GM12878 (cell line): ENCODE results near the gene NKAIN4. TPM values are rescaled to one million over a fixed set of nuclear protein-coding genes. Genes with fewer than 3 reads are reported as not detected.

Experiments used
- ATAC-seq: fragments of 200-7000 bp; cut with Tn5 transposase; 3 replicates; pipeline ENCODE4 v1.9.1; 2020; ENCODE audit warnings: mild to moderate bottlenecking, moderate library complexity
- BruUV-seq: library from RNA; stranded (reverse); fragments of 400-500 nt; replicated peaks from 2 replicates; lab custom pipeline; 2021; lab: Mats Ljungman, UMichigan
- CTCF ChIA-PET: fragments of 300-600 bp; sonication (Branson Sonifier 250); formaldehyde crosslinking; extraction: SDS; loops from one replicate; lab custom pipeline; 2021; ENCODE audit warnings: inconsistent platforms; lab: Yijun Ruan, JAX
- POLR2A ChIA-PET: fragments of 350-600 bp; formaldehyde crosslinking; extraction: SDS; loops from one replicate; lab custom pipeline; 2021; ENCODE audit warnings: inconsistent platforms; lab: Charles Lee
- RAD21 ChIA-PET: fragments of 300-600 bp; sonication (Branson Sonifier 250); formaldehyde crosslinking; loops from one replicate; lab custom pipeline; 2023; ENCODE audit warnings: antibody characterized with exemption; ENCODE audit not compliant: unreplicated experiment; lab: Charles Lee
- SMC1A ChIA-PET: fragments of 300-600 bp; sonication (Branson Sonifier 250); formaldehyde crosslinking; loops from one replicate; lab custom pipeline; 2023; ENCODE audit not compliant: unreplicated experiment, uncharacterized antibody; lab: Charles Lee
- DNase-seq: peaks from one replicate; pipeline ENCODE4 v3.0.0-alpha.2; 2011; ENCODE audit warnings: low read depth, low spot score
- FAIRE-seq: peaks from 3 replicates; lab custom pipeline; 2011; peaks lifted over from hg19 to GRCh38; lab: Jason Lieb, UNC
- H2AFZ ChIP-seq: 2 replicates; pipeline ENCODE4 v1.6.0; 2011; ENCODE audit warnings: low read depth, low read length, control low read depth; ENCODE audit not compliant: control insufficient read depth
- H3K27ac ChIP-seq: 2 replicates; pipeline ENCODE4 v1.5.1; 2011; ENCODE audit warnings: control low read depth; ENCODE audit not compliant: control insufficient read depth, insufficient read depth
- H3K27me3 ChIP-seq, 2 experiments: replicated peaks in 1 of 2; 2 replicates each; pipeline versions ENCODE4 v1.6.0 to v1.6.1; 2011; ENCODE audit warnings: low read length in 1 of 2; ENCODE audit not compliant: control insufficient read depth in 2 of 2, insufficient read depth in 2 of 2
- H3K36me3 ChIP-seq, 2 experiments: 2 replicates each; pipeline ENCODE4 v1.5.1; 2011; ENCODE audit warnings: low read length in 1 of 2; ENCODE audit not compliant: control insufficient read depth in 2 of 2, insufficient read depth in 2 of 2
- H3K4me1 ChIP-seq: 2 replicates; pipeline ENCODE4 v1.6.1; 2011; ENCODE audit warnings: mild to moderate bottlenecking, low read length, moderate library complexity, mixed read lengths; ENCODE audit not compliant: control insufficient read depth, insufficient read depth
- H3K4me2 ChIP-seq: 2 replicates; pipeline ENCODE4 v1.6.0; 2011; ENCODE audit warnings: control low read depth; ENCODE audit not compliant: control insufficient read depth, insufficient read depth
- H3K4me3 ChIP-seq: fragments of 200-600 bp; sonication (generic); 2 replicates; pipeline ENCODE4 v1.5.1; 2016
- H3K79me2 ChIP-seq: 2 replicates; pipeline ENCODE4 v1.6.0; 2011; ENCODE audit warnings: low read length; ENCODE audit not compliant: control insufficient read depth, insufficient read depth
- H3K9ac ChIP-seq: 2 replicates; pipeline ENCODE4 v1.8.0; 2011; ENCODE audit warnings: low read length, control low read depth, mixed read lengths; ENCODE audit not compliant: control insufficient read depth, insufficient read depth
- H3K9me3 ChIP-seq: replicated peaks from 3 replicates; pipeline ENCODE4 v1.5.1; 2011; ENCODE audit warnings: mild to moderate bottlenecking, low read length; ENCODE audit not compliant: control insufficient read depth, insufficient read depth
- H4K20me1 ChIP-seq: 2 replicates; pipeline ENCODE4 v1.6.0; 2011; ENCODE audit not compliant: control insufficient read depth, insufficient read depth
- CEBPB ChIP-seq, 2 experiments: fragments of 150-350 bp in 1 of 2; IDR thresholded peaks; 2 replicates each; pipeline ENCODE4 v1.6.1; 2012 to 2014; ENCODE audit warnings: low read depth in 2 of 2, low read length in 2 of 2, borderline replicate concordance in 1 of 2, inconsistent platforms in 1 of 2
- E2F8 ChIP-seq: fragments of 450-650 bp; IDR thresholded peaks from 2 replicates; pipeline ENCODE4 v1.6.1; 2018; ENCODE audit warnings: mild to moderate bottlenecking, low read depth, moderate library complexity; ENCODE audit not compliant: partially characterized antibody
- EP300 ChIP-seq, 2 experiments: fragments of 150-350 bp in 1 of 2; IDR thresholded peaks; 2 replicates each; pipeline ENCODE4 v1.6.1; 2011 to 2012; ENCODE audit warnings: low read depth in 2 of 2, low read length in 2 of 2, borderline replicate concordance in 1 of 2, improper control_type of control experiment in 1 of 2, inconsistent platforms in 1 of 2; ENCODE audit not compliant: control insufficient read depth in 1 of 2
- MAX ChIP-seq: IDR thresholded peaks from 2 replicates; pipeline ENCODE4 v1.6.1; 2012; ENCODE audit warnings: low read depth, low read length, improper control_type of control experiment
- MYB ChIP-seq: fragments of 150-350 bp; IDR thresholded peaks from 2 replicates; pipeline ENCODE4 v1.6.1; 2014; ENCODE audit warnings: mild to moderate bottlenecking, low read depth, low read length, borderline replicate concordance
- PAX8 ChIP-seq: fragments of 450-650 bp; IDR thresholded peaks from 2 replicates; pipeline ENCODE4 v1.6.1; 2017; ENCODE audit warnings: mild to moderate bottlenecking, moderate library complexity
- POLR2AphosphoS2 ChIP-seq: IDR thresholded peaks from 2 replicates; pipeline ENCODE4 v1.6.1; 2011; ENCODE audit warnings: low read depth, mild to moderate bottlenecking, low read length, improper control_type of control experiment, moderate library complexity
- RAD51 ChIP-seq: fragments of 450-650 bp; IDR thresholded peaks from 2 replicates; pipeline ENCODE4 v1.6.1; 2016; ENCODE audit warnings: moderate library complexity, mild to moderate bottlenecking, inconsistent platforms
- RB1 ChIP-seq: fragments of 450-650 bp; formaldehyde crosslinking; IDR thresholded peaks from 2 replicates; pipeline ENCODE4 v1.6.1; 2017; ENCODE audit warnings: mild to moderate bottlenecking, borderline replicate concordance
- TARDBP ChIP-seq: IDR thresholded peaks from 2 replicates; pipeline ENCODE4 v1.6.1; 2016; ENCODE audit warnings: borderline replicate concordance
- TCF12 ChIP-seq: IDR thresholded peaks from 2 replicates; pipeline ENCODE4 v1.6.1; 2011; ENCODE audit warnings: low read depth, mild to moderate bottlenecking, low read length
- ZBTB4 ChIP-seq: fragments of 450-650 bp; formaldehyde crosslinking; IDR thresholded peaks from 2 replicates; pipeline ENCODE4 v1.4.0; 2022; ENCODE audit warnings: mild to moderate bottlenecking, moderate library complexity
- ZZZ3 ChIP-seq: IDR thresholded peaks from 2 replicates; pipeline ENCODE4 v1.6.1; 2011; ENCODE audit warnings: low read depth; ENCODE audit not compliant: control insufficient read depth, insufficient read length
- WGBS: methylation state at CpG from one replicate; pipeline ENCODE4 v1.1.6; 2016; ENCODE audit warnings: low lambda C conversion rate; ENCODE audit not compliant: insufficient replicate concordance, insufficient coverage; ENCODE audit errors: missing lambda C conversion rate; 5-methylcytosine and 5-hydroxymethylcytosine counted together
- in situ Hi-C: fragments of 300-500 bp; cut with MboI; formaldehyde crosslinking; loops from 9 replicates; pipeline ENCODE4 v1.14.3; 2018; ENCODE audit warnings: mixed read lengths
- intact Hi-C: fragments of 100-400 bp; cut with micrococcal nuclease; formaldehyde crosslinking; loops from one replicate; pipeline ENCODE4 v1.14.2; 2022; ENCODE audit not compliant: unreplicated experiment
- polyA plus RNA-seq, 11 experiments: library from polyadenylated mRNA; depleted of rRNA in 4 of 11; unstranded in 6 of 11; stranded (reverse) in 5 of 11; fragments of >200 nt; fragmentation: Nextera tagmentation in 4 of 11; fragmentation: Illumina TruSeq in 1 of 11; extraction: Ambion mirVana in 4 of 11; extraction: Trizol in 1 of 11; gene quantifications; 1 replicate in 1 of 11; 2 replicates in 10 of 11; pipeline versions ENCODE4 v1.2.1 to v1.2.3, GENCODE V29; 2011 to 2016; ENCODE audit warnings: inconsistent platforms in 2 of 11, missing spikeins in 2 of 11, low read depth in 1 of 11
- total RNA-seq, 4 experiments: library from RNA; depleted of rRNA in 3 of 4; stranded (reverse); fragments of >200 nt in 3 of 4; fragmentation: Illumina TruSeq in 1 of 4; extraction: Trizol in 1 of 4; gene quantifications; 2 replicates each; pipeline versions ENCODE4 v1.2.1 to v1.2.3, GENCODE V29; 2013 to 2021
- TF ChIP-seq, protein P1 (sequence below): fragments of 450-650 bp; IDR thresholded peaks from 2 replicates; pipeline ENCODE4 v1.6.1; 2017; ENCODE audit warnings: mild to moderate bottlenecking, low read depth, inconsistent platforms; ENCODE audit not compliant: poor library complexity, severe bottlenecking
- TF ChIP-seq, protein P2 (sequence below): IDR thresholded peaks from 2 replicates; pipeline ENCODE4 v1.6.1; 2011; ENCODE audit warnings: borderline replicate concordance, low read depth, mild to moderate bottlenecking, moderate library complexity, mixed read lengths, low read length; ENCODE audit not compliant: insufficient read depth; ENCODE audit errors: extremely low read length

NKAIN4 gene
- total and polyA plus RNA-seq, 10 of the 15 experiments (the other 5 are each of a cell fraction or from before 2014, with no cell fraction given): 0.11 TPM; not detected in 9

GRCh38 chr20:63264519-63264918, 10.3 kb upstream of the NKAIN4 start:
- Histone ChIP-seq H2AFZ (no peak overlapping the region), H3K27ac (no peak overlapping the region), H3K4me1 (no peaks in the 10 kb centered on the region), H3K9me3 (no peaks in the 10 kb centered on the region), H3K4me2 (no peak overlapping the region), H3K4me3 (no peak overlapping the region), H3K36me3 (no peaks in the 10 kb centered on the region), H4K20me1 (no peaks in the 10 kb centered on the region), H3K9ac (no peak overlapping the region), H3K27me3 (peaks cover 0 to 5% of the 10 kb centered on the region in 2 experiments; a peak in 2 of 4 replicates), H3K79me2 (no peaks in the 10 kb centered on the region)
- DNase-seq: no peak
- in situ Hi-C loops: no loop called here
- FAIRE-seq: no peak
- no TSS peak for BruUV-seq
- ChIA-PET CTCF (no interaction called here), POLR2A (no interaction called here), RAD21 (no interaction called here), SMC1A (no interaction called here)
- no peak for ATAC-seq
- intact Hi-C loops: no loop called here
- 11% methylated on average over 14 of the region's 14 CpGs for WGBS
- TF ChIP-seq TARDBP: no peak
- TF ChIP-seq, protein P1, sequence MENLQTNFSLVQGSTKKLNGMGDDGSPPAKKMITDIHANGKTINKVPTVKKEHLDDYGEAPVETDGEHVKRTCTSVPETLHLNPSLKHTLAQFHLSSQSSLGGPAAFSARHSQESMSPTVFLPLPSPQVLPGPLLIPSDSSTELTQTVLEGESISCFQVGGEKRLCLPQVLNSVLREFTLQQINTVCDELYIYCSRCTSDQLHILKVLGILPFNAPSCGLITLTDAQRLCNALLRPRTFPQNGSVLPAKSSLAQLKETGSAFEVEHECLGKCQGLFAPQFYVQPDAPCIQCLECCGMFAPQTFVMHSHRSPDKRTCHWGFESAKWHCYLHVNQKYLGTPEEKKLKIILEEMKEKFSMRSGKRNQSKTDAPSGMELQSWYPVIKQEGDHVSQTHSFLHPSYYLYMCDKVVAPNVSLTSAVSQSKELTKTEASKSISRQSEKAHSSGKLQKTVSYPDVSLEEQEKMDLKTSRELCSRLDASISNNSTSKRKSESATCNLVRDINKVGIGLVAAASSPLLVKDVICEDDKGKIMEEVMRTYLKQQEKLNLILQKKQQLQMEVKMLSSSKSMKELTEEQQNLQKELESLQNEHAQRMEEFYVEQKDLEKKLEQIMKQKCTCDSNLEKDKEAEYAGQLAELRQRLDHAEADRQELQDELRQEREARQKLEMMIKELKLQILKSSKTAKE: no peak
- TF ChIP-seq, protein P2, sequence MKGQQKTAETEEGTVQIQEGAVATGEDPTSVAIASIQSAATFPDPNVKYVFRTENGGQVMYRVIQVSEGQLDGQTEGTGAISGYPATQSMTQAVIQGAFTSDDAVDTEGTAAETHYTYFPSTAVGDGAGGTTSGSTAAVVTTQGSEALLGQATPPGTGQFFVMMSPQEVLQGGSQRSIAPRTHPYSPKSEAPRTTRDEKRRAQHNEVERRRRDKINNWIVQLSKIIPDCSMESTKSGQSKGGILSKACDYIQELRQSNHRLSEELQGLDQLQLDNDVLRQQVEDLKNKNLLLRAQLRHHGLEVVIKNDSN: no peak
- no peak for TF ChIP-seq MYB
- TF ChIP-seq CEBPB (IDR thresholded peaks at IDR 0.05; ENCODE audit: borderline replicate concordance in 1 of 2, low read depth in 2 of 2, low read length in 2 of 2): no peak
- no peak for TF ChIP-seq MAX
- no peak for TF ChIP-seq ZZZ3
- no peak for TF ChIP-seq RAD51
- no peak for TF ChIP-seq E2F8
- no peak for TF ChIP-seq RB1
- TF ChIP-seq EP300 (IDR thresholded peaks at IDR 0.05; ENCODE audit: borderline replicate concordance in 1 of 2, control insufficient read depth in 1 of 2, low read depth in 2 of 2, low read length in 2 of 2): no peak
- no peak for TF ChIP-seq POLR2AphosphoS2
- no peak for TF ChIP-seq TCF12
- TF ChIP-seq ZBTB4: no peak
- no peak for TF ChIP-seq PAX8
